Epithelial cell of esophagus (primary cell): Measurements from ENCODE around the gene HSD17B1.

Experiments
- DNase-seq: peaks from one replicate; pipeline ENCODE4 v3.0.0; 2010; ENCODE audit warnings: low read depth
- H3K4me3 ChIP-seq: 2 replicates; pipeline ENCODE4 v1.5.1; 2011; ENCODE audit warnings: mild to moderate bottlenecking, low read length, control low read depth
- TF ChIP-seq, protein P1 (sequence below): IDR thresholded peaks from 2 replicates; pipeline ENCODE4 v1.5.1; 2011; ENCODE audit warnings: low read depth, mild to moderate bottlenecking, low read length, control low read depth, inconsistent platforms; ENCODE audit not compliant: insufficient read depth; ENCODE audit errors: missing control alignments

HSD17B1 gene

GRCh38 chr17:42577140-42577531 is 24.4 kb downstream of the HSD17B1 start:
- TF ChIP-seq, protein P1, sequence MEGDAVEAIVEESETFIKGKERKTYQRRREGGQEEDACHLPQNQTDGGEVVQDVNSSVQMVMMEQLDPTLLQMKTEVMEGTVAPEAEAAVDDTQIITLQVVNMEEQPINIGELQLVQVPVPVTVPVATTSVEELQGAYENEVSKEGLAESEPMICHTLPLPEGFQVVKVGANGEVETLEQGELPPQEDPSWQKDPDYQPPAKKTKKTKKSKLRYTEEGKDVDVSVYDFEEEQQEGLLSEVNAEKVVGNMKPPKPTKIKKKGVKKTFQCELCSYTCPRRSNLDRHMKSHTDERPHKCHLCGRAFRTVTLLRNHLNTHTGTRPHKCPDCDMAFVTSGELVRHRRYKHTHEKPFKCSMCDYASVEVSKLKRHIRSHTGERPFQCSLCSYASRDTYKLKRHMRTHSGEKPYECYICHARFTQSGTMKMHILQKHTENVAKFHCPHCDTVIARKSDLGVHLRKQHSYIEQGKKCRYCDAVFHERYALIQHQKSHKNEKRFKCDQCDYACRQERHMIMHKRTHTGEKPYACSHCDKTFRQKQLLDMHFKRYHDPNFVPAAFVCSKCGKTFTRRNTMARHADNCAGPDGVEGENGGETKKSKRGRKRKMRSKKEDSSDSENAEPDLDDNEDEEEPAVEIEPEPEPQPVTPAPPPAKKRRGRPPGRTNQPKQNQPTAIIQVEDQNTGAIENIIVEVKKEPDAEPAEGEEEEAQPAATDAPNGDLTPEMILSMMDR, result no peak
- no peak for DNase-seq
- peak overlapping the region; percentile 86 for H3K4me3 ChIP-seq

DNA sequence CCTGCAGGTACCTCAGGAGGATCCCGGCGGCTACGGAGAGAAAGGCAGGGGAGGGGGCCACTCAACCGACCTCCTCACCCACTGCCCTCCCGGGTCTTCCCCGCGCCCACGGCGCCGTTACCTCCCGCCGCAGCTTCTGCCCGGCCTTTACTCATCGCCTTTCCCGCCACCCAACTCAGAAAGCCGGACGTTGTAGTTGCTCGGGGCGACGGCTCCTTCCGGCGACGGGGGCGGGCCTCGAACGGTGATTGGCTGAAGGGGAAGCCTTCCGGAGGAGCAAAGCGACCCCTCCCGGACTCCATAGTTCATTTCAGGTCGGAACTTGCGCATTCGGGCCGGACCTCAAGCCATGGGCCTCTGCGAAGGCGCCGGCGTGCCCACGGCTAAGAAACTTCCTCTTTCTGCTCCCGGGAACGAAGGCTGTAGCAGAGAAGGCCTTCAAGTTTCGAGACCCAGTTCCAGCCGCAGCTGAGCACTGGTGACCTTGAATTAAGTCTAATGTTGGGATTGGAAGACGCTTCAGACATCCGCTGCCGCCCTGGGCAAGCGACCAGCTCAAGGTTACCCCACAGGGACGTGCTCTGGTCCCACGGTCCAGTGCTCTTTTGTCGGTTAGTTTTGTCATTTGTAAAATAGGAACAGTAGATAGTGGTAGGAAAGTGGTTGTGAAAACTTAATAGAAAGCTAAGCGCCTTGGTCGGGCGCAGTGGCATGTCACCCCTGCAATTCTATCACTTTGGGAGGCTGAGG is 25.0 kb downstream of the HSD17B1 start, which contains the start of gene PSMC3IP:
Gene PSMC3IP (minus strand): TSS at position 198 of the 750 bp plus-strand sequence. CDS start 43 bp downstream, at position 155.
- H3K4me3 ChIP-seq, result peak within 1 kb of the TSS; percentile 86
- peak; percentile 96 for DNase-seq
- TF ChIP-seq, protein P1, result peak; percentile 53

DNA sequence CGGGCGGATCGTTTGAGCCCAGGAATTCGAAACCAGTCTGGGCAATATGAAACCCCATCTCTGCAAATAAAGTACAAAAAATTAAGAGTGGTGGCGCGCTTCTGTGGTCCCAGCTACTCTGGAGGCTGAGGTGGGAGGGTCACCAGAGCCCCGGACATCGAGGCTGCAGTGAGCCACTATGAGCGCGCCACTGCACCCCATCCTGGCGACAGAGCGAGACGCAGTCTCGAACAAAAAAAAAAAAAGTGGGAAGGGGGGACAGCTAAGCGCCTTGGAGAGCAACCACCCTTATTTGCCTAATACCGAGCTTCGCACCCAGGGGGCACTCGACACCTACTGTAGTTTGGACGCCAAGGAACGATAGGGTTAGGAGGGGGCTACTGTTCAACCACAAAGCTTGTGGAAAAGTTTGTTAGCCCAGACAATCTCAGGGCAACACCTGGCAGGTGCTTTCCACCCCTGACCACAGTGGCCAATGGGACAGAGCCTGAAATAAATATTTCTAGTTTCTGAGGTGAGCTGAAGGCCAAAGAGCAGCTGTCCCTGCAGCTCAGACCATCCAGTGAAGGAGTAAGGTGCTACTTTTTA is 25.7 kb downstream of the HSD17B1 start:
- peak; percentile 75 for DNase-seq
- peak overlapping the region; percentile 86 for H3K4me3 ChIP-seq
- TF ChIP-seq, protein P1, result peak; percentile 76

GRCh38 chr17:42579794-42580551 is 27.2 kb downstream of the HSD17B1 start:
- no peak for DNase-seq
- H3K4me3 ChIP-seq, result no peak overlapping the region
- TF ChIP-seq, protein P1, result no peak

GRCh38 chr17:42581744-42582270 is 29.1 kb downstream of the HSD17B1 start:
- DNase-seq, result no peak
- TF ChIP-seq, protein P1, result no peak
- H3K4me3 ChIP-seq, result no peak overlapping the region

- DNase-seq, result no peak
- TF ChIP-seq, protein P1, result no peak
- H3K4me3 ChIP-seq, result no peak overlapping the region
These were observed 32.2 kb downstream of the HSD17B1 start for GRCh38 chr17:42584880-42585279.
